SK-N-MC (cell line): ENCODE results near the gene HTR1A.

Experiments used
- EZH2 ChIP-seq: fragments of 200-600 bp; sonication (generic); IDR thresholded peaks from one replicate; pipeline ENCODE4 v1.6.1; 2017; ENCODE audit warnings: antibody characterized with exemption
- POLR2AphosphoS5 ChIP-seq: IDR thresholded peaks from 2 replicates; pipeline ENCODE4 v1.6.1; 2012; ENCODE audit warnings: mild to moderate bottlenecking, low read depth, low read length, borderline replicate concordance

- TF ChIP-seq EZH2 = no peak
- TF ChIP-seq POLR2AphosphoS5 = no peak
Measured at GRCh38 chr5:63963080-63963735, 963 bp upstream of the HTR1A start.
